H1 (cell line): ENCODE results near the gene DHX36. TPM values are rescaled to one million over a fixed set of nuclear protein-coding genes. Genes with fewer than 3 reads are reported as not detected.

Source experiments
- CTCF ChIA-PET: fragments of 300-600 bp; sonication (Branson Sonifier 250); formaldehyde crosslinking; loops from one replicate; lab custom pipeline; 2021; ENCODE audit not compliant: partially characterized antibody; lab: Charles Lee
- POLR2A ChIA-PET: fragments of 300-600 bp; sonication (Branson Sonifier 250); formaldehyde crosslinking; loops from one replicate; lab custom pipeline; 2021; ENCODE audit warnings: inconsistent platforms; ENCODE audit not compliant: partially characterized antibody; lab: Charles Lee
- DNase-seq, 2 experiments: peaks; one replicate each; pipeline versions ENCODE4 v3.0.0 to v3.0.0-alpha.2; 2010 to 2022; ENCODE audit warnings: low spot score in 2 of 2, low read depth in 1 of 2, mixed read lengths in 1 of 2
- FAIRE-seq: peaks from 2 replicates; lab custom pipeline; 2011; peaks lifted over from hg19 to GRCh38; lab: Jason Lieb, UNC
- H2AFZ ChIP-seq: 2 replicates; pipeline ENCODE4 v1.8.1; 2012; ENCODE audit warnings: low read length, inconsistent platforms
- H2AK5ac ChIP-seq: 2 replicates; pipeline ENCODE4 v1.6.1; 2013; ENCODE audit warnings: low read depth, low read length
- H2BK120ac ChIP-seq: replicated peaks from 2 replicates; pipeline ENCODE3; 2013; ENCODE audit warnings: low read depth, low read length, inconsistent platforms
- H2BK12ac ChIP-seq: 2 replicates; pipeline ENCODE4 v1.6.1; 2013; ENCODE audit warnings: low read depth, low read length
- H2BK15ac ChIP-seq: 2 replicates; pipeline ENCODE4 v1.6.1; 2013; ENCODE audit warnings: low read length
- H2BK20ac ChIP-seq: 2 replicates; pipeline ENCODE4 v1.6.1; 2013; ENCODE audit warnings: low read length
- H2BK5ac ChIP-seq: 2 replicates; pipeline ENCODE4 v1.6.1; 2013; ENCODE audit warnings: low read depth, low read length
- H3K14ac ChIP-seq: 2 replicates; pipeline ENCODE4 v1.6.1; 2013; ENCODE audit warnings: inconsistent platforms; ENCODE audit not compliant: insufficient read length
- H3K18ac ChIP-seq: 2 replicates; pipeline ENCODE4 v1.6.1; 2013; ENCODE audit warnings: low read length; ENCODE audit errors: extremely low read depth
- H3K23ac ChIP-seq: 2 replicates; pipeline ENCODE4 v1.6.1; 2013; ENCODE audit warnings: inconsistent platforms; ENCODE audit not compliant: insufficient read length
- H3K23me2 ChIP-seq: 2 replicates; pipeline ENCODE4 v1.6.1; 2013; ENCODE audit warnings: low read depth, low read length
- H3K27ac ChIP-seq: 2 replicates; pipeline ENCODE4 v1.6.1; 2011; ENCODE audit warnings: low read depth, low read length, inconsistent platforms
- H3K27me3 ChIP-seq, 4 experiments: replicated peaks in 1 of 4; 1 replicate in 1 of 4; 2 replicates in 3 of 4; pipeline versions ENCODE4 v1.6.1 to v1.8.1; 2011 to 2013; ENCODE audit warnings: low read length in 3 of 4, mild to moderate bottlenecking in 3 of 4, inconsistent platforms in 2 of 4, mixed read lengths in 2 of 4, moderate library complexity in 1 of 4; ENCODE audit not compliant: control insufficient read depth in 3 of 4, insufficient read depth in 3 of 4; ENCODE audit errors: extremely low read depth in 1 of 4
- H3K36me3 ChIP-seq, 4 experiments: 2 replicates each; pipeline versions ENCODE4 v1.6.1 to v1.8.1; 2011 to 2013; ENCODE audit warnings: mild to moderate bottlenecking in 4 of 4, low read length in 3 of 4, moderate library complexity in 2 of 4, control low read depth in 1 of 4, inconsistent platforms in 1 of 4; ENCODE audit not compliant: insufficient read depth in 4 of 4, control insufficient read depth in 2 of 4
- H3K4ac ChIP-seq: replicated peaks from 2 replicates; pipeline ENCODE3; 2013; ENCODE audit warnings: low read length, low read depth, mixed read lengths, inconsistent platforms; ENCODE audit not compliant: insufficient read length
- H3K4me1 ChIP-seq, 4 experiments: replicated peaks in 1 of 4; 1 replicate in 1 of 4; 2 replicates in 3 of 4; pipeline versions ENCODE4 v1.6.1 to v1.8.1; 2011 to 2013; ENCODE audit warnings: low read length in 3 of 4, inconsistent platforms in 2 of 4, mixed read lengths in 1 of 4; ENCODE audit not compliant: insufficient read depth in 4 of 4, control insufficient read depth in 3 of 4
- H3K4me2 ChIP-seq, 2 experiments: 2 replicates each; pipeline versions ENCODE4 v1.6.1 to v1.8.1; 2011 to 2013; ENCODE audit warnings: low read depth in 2 of 2, low read length in 2 of 2, control low read depth in 1 of 2, inconsistent platforms in 1 of 2, mild to moderate bottlenecking in 1 of 2; ENCODE audit not compliant: insufficient read depth in 1 of 2
- H3K4me3 ChIP-seq, 4 experiments: fragments of 200-600, 300-600 bp in 1 of 4; sonication (generic), shearing (Covaris generic), sonication (Bioruptor Twin) in 1 of 4; 2 replicates each; pipeline versions ENCODE4 v1.5.1 to v1.8.1; 2011 to 2016; ENCODE audit warnings: low read length in 4 of 4, low read depth in 3 of 4, control low read depth in 2 of 4, inconsistent platforms in 2 of 4, mild to moderate bottlenecking in 2 of 4, mixed read lengths in 1 of 4, moderate library complexity in 1 of 4; ENCODE audit not compliant: insufficient read depth in 2 of 4; ENCODE audit errors: extremely low read depth in 1 of 4
- H3K56ac ChIP-seq: replicated peaks from 2 replicates; pipeline ENCODE3; 2013; ENCODE audit warnings: low read depth, mild to moderate bottlenecking, mixed read lengths, low read length, inconsistent platforms; ENCODE audit not compliant: insufficient read length
- H3K79me1 ChIP-seq: 2 replicates; pipeline ENCODE4 v1.6.1; 2013; ENCODE audit warnings: low read depth, low read length, control low read depth
- H3K79me2 ChIP-seq, 2 experiments: 2 replicates each; pipeline versions ENCODE4 v1.6.1 to v1.8.1; 2012 to 2013; ENCODE audit warnings: low read length in 2 of 2, mild to moderate bottlenecking in 2 of 2, inconsistent platforms in 1 of 2; ENCODE audit not compliant: insufficient read depth in 2 of 2, control insufficient read depth in 1 of 2
- H3K9ac ChIP-seq, 4 experiments: replicated peaks in 1 of 4; 1 replicate in 1 of 4; 2 replicates in 3 of 4; pipeline versions ENCODE4 v1.6.1 to v1.8.1; 2011 to 2013; ENCODE audit warnings: low read depth in 3 of 4, low read length in 3 of 4, control low read depth in 2 of 4, mild to moderate bottlenecking in 2 of 4, moderate library complexity in 2 of 4, inconsistent platforms in 1 of 4; ENCODE audit errors: extremely low read depth in 1 of 4
- H3K9me3 ChIP-seq, 2 experiments: 2 replicates each; pipeline versions ENCODE4 v1.6.1 to v1.8.1; 2012 to 2013; ENCODE audit warnings: mild to moderate bottlenecking in 2 of 2, moderate library complexity in 2 of 2, control low read depth in 1 of 2, inconsistent platforms in 1 of 2, low read depth in 1 of 2, low read length in 1 of 2, mixed read lengths in 1 of 2; ENCODE audit not compliant: insufficient read depth in 2 of 2
- H4K20me1 ChIP-seq, 2 experiments: replicated peaks in 1 of 2; 2 replicates each; pipeline versions ENCODE3 to v1.8.1; 2011 to 2013; ENCODE audit warnings: inconsistent platforms in 2 of 2, low read length in 2 of 2, mild to moderate bottlenecking in 1 of 2; ENCODE audit not compliant: insufficient read depth in 2 of 2, control insufficient read depth in 1 of 2
- H4K5ac ChIP-seq: 2 replicates; pipeline ENCODE4 v1.6.1; 2013; ENCODE audit warnings: low read length, low read depth, mixed read lengths, inconsistent platforms; ENCODE audit not compliant: insufficient read length
- H4K8ac ChIP-seq: 2 replicates; pipeline ENCODE4 v1.8.0; 2013; ENCODE audit warnings: mild to moderate bottlenecking, moderate library complexity, low read length, inconsistent platforms; ENCODE audit not compliant: insufficient read depth; ENCODE audit errors: extremely low read depth
- H4K91ac ChIP-seq: replicated peaks from 2 replicates; pipeline ENCODE3; 2013; ENCODE audit warnings: low read length, mixed read lengths, inconsistent platforms; ENCODE audit not compliant: insufficient read length
- BCL11A ChIP-seq, 2 experiments: IDR thresholded peaks; one replicate each; pipeline ENCODE4 v1.6.1; 2011; ENCODE audit warnings: low read depth in 2 of 2, low read length in 2 of 2, mild to moderate bottlenecking in 2 of 2
- CEBPB ChIP-seq: IDR thresholded peaks from 2 replicates; pipeline ENCODE4 v1.6.1; 2012; ENCODE audit warnings: low read depth, low read length
- CHD2 ChIP-seq: IDR thresholded peaks from 2 replicates; pipeline ENCODE4 v1.6.1; 2012; ENCODE audit warnings: low read length, improper control_type of control experiment
- CREB1 ChIP-seq: IDR thresholded peaks from 2 replicates; pipeline ENCODE4 v1.6.1; 2012; ENCODE audit warnings: inconsistent platforms
- FOSL1 ChIP-seq: IDR thresholded peaks from 2 replicates; pipeline ENCODE4 v1.6.1; 2011; ENCODE audit warnings: mild to moderate bottlenecking, low read depth, low read length, moderate library complexity; ENCODE audit not compliant: insufficient read depth
- HDAC2 ChIP-seq, 2 experiments: fragments of 300-600 bp in 1 of 2; sonication (generic) in 1 of 2; IDR thresholded peaks; 2 replicates each; pipeline ENCODE4 v1.6.1; 2011 to 2012; ENCODE audit warnings: low read depth in 2 of 2, low read length in 2 of 2, mild to moderate bottlenecking in 2 of 2, moderate library complexity in 2 of 2, borderline replicate concordance in 1 of 2, inconsistent platforms in 1 of 2
- KDM1A ChIP-seq: fragments of 200-600, 300-600 bp; sonication (generic); IDR thresholded peaks from 2 replicates; pipeline ENCODE4 v1.7.1; 2016; ENCODE audit warnings: mild to moderate bottlenecking, low read length, borderline replicate concordance
- KDM5A ChIP-seq: fragments of 200-600 bp; IDR thresholded peaks from 2 replicates; pipeline ENCODE4 v1.7.1; 2012; ENCODE audit warnings: mild to moderate bottlenecking, low read length, inconsistent platforms, mixed read lengths
- MAX ChIP-seq: IDR thresholded peaks from 2 replicates; pipeline ENCODE4 v1.6.1; 2012; ENCODE audit warnings: inconsistent platforms
- POLR2A ChIP-seq, 2 experiments: IDR thresholded peaks; 1 replicate in 1 of 2; 2 replicates in 1 of 2; pipeline ENCODE4 v1.6.1; 2011; ENCODE audit warnings: low read depth in 2 of 2, low read length in 2 of 2, mild to moderate bottlenecking in 2 of 2; ENCODE audit errors: control extremely low read depth in 1 of 2
- POU5F1 ChIP-seq: IDR thresholded peaks from 2 replicates; pipeline ENCODE4 v1.6.1; 2011; ENCODE audit warnings: low read depth, mild to moderate bottlenecking, low read length, moderate library complexity
- SIN3A ChIP-seq, 2 experiments: IDR thresholded peaks in 1 of 2; conservative IDR thresholded peaks in 1 of 2; 2 replicates each; pipeline ENCODE4 v1.6.1; 2011 to 2012; ENCODE audit warnings: low read length in 2 of 2, improper control_type of control experiment in 1 of 2, low read depth in 1 of 2, mild to moderate bottlenecking in 1 of 2
- SP1 ChIP-seq: IDR thresholded peaks from 2 replicates; pipeline ENCODE4 v1.6.1; 2011; ENCODE audit warnings: low read depth, low read length
- SP2 ChIP-seq: IDR thresholded peaks from 2 replicates; pipeline ENCODE4 v1.6.1; 2012; ENCODE audit warnings: mild to moderate bottlenecking, low read length, inconsistent platforms
- TAF7 ChIP-seq: optimal IDR thresholded peaks from 2 replicates; pipeline ENCODE3; 2011; ENCODE audit warnings: low read depth, mild to moderate bottlenecking, inconsistent platforms, low read length, moderate library complexity, borderline replicate concordance
- WGBS, 2 experiments: shearing (Covaris generic) in 1 of 2; methylation state at CpG; one replicate each; pipeline versions ENCODE4 v1.1.6 to v1.1.7; 2013 to 2015; ENCODE audit warnings: low lambda C conversion rate in 2 of 2, mixed read lengths in 2 of 2, inconsistent platforms in 1 of 2, low coverage in 1 of 2, missing lambda C conversion rate in 1 of 2; ENCODE audit not compliant: insufficient replicate concordance in 2 of 2, insufficient coverage in 1 of 2, insufficient read length in 1 of 2; ENCODE audit errors: extremely low coverage in 1 of 2, missing lambda C conversion rate in 1 of 2; 5-methylcytosine and 5-hydroxymethylcytosine counted together
- polyA plus RNA-seq, 7 experiments: library from polyadenylated mRNA; depleted of rRNA in 3 of 7; stranded (reverse) in 5 of 7; unstranded in 2 of 7; fragments of >200 nt in 5 of 7; fragments of 200-250 nt in 2 of 7; gene quantifications; 1 replicate in 5 of 7; 2 replicates in 1 of 7; 4 replicates in 1 of 7; pipeline versions ENCODE4 v1.2.1 to v1.2.3, GENCODE V29; 2011 to 2013; ENCODE audit warnings: missing spikeins in 2 of 7, mixed read lengths in 2 of 7
- total RNA-seq: library from RNA; stranded (reverse); fragmentation: NEBNext Ultra II Directional; extraction: Animal tissue kit (Norgen Biotek cat#: 25700); gene quantifications from 2 replicates; pipeline ENCODE4 v1.2.1, GENCODE V29; 2021

DHX36 gene
- total and polyA plus RNA-seq, 2 of the 8 experiments (the other 6 are each of a cell fraction or from before 2014, with no cell fraction given), result 44.9 to 131 TPM

GRCh38 chr3:154338008-154338407, 13.7 kb upstream of the DHX36 start:
- Histone ChIP-seq H3K18ac (no peak overlapping the region), H2BK120ac (no peak overlapping the region), H2AK5ac (no peak overlapping the region), H2BK12ac (no peak overlapping the region), H3K23me2 (no peaks in the 10 kb centered on the region), H3K4ac (no peak overlapping the region), H2BK15ac (no peak overlapping the region), H3K9me3 (no peaks in the 10 kb centered on the region), H4K5ac (no peak overlapping the region), H3K79me1 (no peaks in the 10 kb centered on the region), H4K8ac (no peak overlapping the region), H2BK20ac (no peak overlapping the region), H3K9ac (no peak overlapping the region), H3K27ac (no peak overlapping the region), H3K79me2 (no peaks in the 10 kb centered on the region), H3K4me2 (no peak overlapping the region), H2AFZ (0 out of 2 replicates have a peak overlapping the region, but pooled peaks have one; percentile 13), H4K91ac (no peak overlapping the region), H2BK5ac (no peak overlapping the region), H3K23ac (no peak overlapping the region), H3K4me1 (no peaks in the 10 kb centered on the region), H3K56ac (no peak overlapping the region), H3K4me3 (no peak overlapping the region), H3K14ac (no peak overlapping the region)
- ChIA-PET POLR2A (no interaction called here), CTCF (interaction anchor here (1.0 to 2.0 kb wide), 3 partner anchors 40 to 214 kb away, joined by 3 to 4 read pairs (median 3); no protein-coding TSS in a partner anchor)
- 85% methylated on average over 6 of the region's 6 CpGs; no CpG with 5 or more reads in 1 of the 2 experiments for WGBS, 2 experiments
- FAIRE-seq, result no peak
- DNase-seq, result no peak
- TF ChIP-seq SP2 (no peak), CEBPB (no peak), FOSL1 (no peak), CHD2 (no peak), POLR2A (IDR thresholded peaks at IDR 0.05; ENCODE audit: control extremely low read depth in 1 of 2, low read depth in 2 of 2, low read length in 2 of 2) (no peak), HDAC2 (IDR thresholded peaks at IDR 0.05; ENCODE audit: borderline replicate concordance in 1 of 2, low read depth in 2 of 2, low read length in 2 of 2) (no peak), BCL11A (IDR thresholded peaks at IDR 0.05; ENCODE audit: low read depth in 2 of 2, low read length in 2 of 2) (no peak), TAF7 (no peak), KDM5A (no peak), POU5F1 (no peak), MAX (no peak), KDM1A (no peak), SIN3A (conservative IDR thresholded peaks at IDR 0.05 in 1 of 2, IDR thresholded peaks at IDR 0.05 in 1 of 2; ENCODE audit: low read depth in 1 of 2, low read length in 2 of 2) (no peak), CREB1 (no peak), SP1 (no peak)
- TF ChIP-seq, all 59 proteins: peak for 0
- H4K20me1 ChIP-seq, result no peaks in the 10 kb centered on the region
- no peaks in the 10 kb centered on the region; a peak in 1 of 7 replicates for H3K27me3 ChIP-seq
- no peaks in the 10 kb centered on the region for H3K36me3 ChIP-seq
